GM18951 (cell line): ENCODE data around the gene DPP9.

ENCODE experiments used
- POLR2A ChIP-seq: IDR thresholded peaks from 4 replicates; pipeline ENCODE4 v1.6.1; 2011; ENCODE audit warnings: mild to moderate bottlenecking; ENCODE audit not compliant: insufficient read length, insufficient read depth; ENCODE audit errors: extremely low read depth
- in situ Hi-C: fragments of 300-500 bp; cut with MboI; formaldehyde crosslinking; loops from one replicate; pipeline ENCODE4 v1.12.0; 2022; ENCODE audit warnings: low sequenced_read_pairs, mixed read lengths, inconsistent platforms; ENCODE audit not compliant: unreplicated experiment

The DPP9 gene

GRCh38 chr19:4678881-4679790 lies 44.5 kb downstream of the DPP9 start:
- in situ Hi-C loops, result no loop called here
- TF ChIP-seq POLR2A, result no peak

DNA sequence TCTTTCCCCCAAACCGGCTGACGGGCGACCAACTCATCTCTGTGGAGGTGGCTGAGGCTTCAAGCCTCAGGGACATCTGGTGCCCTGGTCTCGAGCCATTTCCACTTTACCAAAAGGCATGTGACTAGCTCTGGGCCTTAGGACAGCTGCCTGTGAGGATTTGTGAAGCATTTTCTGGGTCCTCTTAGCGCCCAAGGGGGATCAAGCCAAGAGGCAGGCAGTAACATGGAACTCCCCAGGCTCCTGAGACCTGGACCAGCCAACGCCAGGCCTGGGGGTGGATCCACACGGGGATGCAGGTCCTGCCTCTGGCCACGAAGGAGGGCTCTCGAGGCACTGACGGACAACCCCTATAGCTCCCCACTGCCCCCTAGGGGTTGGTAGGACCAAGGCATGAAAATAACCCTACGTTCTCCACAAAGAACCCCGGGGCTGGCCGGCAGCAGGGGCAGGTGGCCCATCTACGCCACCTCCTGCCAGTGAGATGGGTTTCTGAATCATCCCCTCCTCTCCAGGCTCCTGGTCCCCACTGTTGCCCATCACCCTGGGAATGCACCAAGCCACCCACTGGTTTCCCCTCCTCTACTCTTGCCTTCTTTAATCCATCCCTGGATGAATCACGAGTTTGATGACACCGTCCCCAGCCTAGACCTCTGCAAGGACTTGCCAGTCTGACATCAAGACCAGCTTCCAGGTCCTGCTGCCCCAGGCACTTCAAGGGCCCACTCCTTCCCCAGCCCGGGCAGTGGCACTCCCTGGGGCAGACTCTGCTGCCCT lies 46.5 kb downstream of the DPP9 start:
- TF ChIP-seq POLR2A, result no peak
- in situ Hi-C loops, result no loop called here

GRCh38 chr19:4675346-4675745 lies 48.3 kb downstream of the DPP9 start:
- no peak for TF ChIP-seq POLR2A
- in situ Hi-C loops, result no loop called here

GRCh38 chr19:4673726-4674125 lies 49.9 kb downstream of the DPP9 start:
- no peak for TF ChIP-seq POLR2A
- in situ Hi-C loops, result no loop called here

DNA sequence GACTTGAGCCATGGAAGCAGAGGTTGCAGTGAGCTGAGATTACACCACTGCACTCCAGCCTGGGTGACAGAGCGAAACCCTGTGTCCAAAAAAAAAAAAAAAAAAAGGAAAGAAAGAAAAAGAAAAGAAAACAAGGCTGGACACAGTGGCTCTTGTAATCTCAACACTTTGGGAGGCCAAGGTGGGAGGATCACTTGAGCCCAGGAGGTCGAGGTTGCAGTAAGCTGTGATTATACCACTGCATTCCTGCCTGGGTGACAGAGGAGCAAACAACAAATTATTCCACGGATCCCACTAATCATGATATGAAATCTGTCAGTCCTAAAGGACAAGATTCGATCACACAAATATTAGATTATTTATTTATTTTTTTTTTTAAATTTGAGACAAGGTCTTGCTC lies 50.4 kb downstream of the DPP9 start:
- no peak for TF ChIP-seq POLR2A
- in situ Hi-C loops, result no loop called here

DNA sequence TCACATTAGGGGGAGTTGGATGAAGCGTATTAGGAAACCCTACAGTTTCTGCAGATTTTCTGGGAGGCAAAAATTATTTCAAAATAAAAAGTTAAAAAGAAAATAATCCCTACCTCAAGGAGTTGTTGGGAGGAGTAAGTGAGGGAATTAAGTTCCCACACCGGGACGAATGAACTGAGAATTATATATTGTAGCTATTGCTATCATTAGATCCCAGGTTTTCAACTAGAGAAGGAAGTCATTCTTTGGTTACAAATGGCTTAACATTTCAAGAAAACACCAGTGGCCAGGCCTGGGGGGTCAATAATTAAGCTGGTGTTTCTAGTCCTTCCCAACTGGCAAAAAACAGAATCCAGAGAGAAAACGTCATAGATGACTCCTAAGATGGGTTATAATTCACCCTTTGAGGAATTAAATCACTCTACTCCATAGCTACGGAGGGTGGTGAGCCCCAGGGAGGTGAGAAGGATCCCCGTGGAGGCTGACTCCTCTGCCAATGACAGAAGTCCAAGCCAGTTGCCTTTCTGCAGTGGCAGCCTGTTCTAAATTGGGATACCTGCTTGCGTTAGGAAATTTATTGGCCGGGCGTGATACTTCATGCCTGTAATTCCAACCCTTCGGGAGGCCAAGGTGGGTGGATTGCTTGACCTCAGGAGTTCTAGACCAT lies 52.3 kb downstream of the DPP9 start:
- no peak for TF ChIP-seq POLR2A
- in situ Hi-C loops, result no loop called here

GRCh38 chr19:4669723-4670480 lies 53.7 kb downstream of the DPP9 start, which contains the start of gene MYDGF:
MYDGF (minus strand) TSS chr19:4670342; CDS start chr19:4670334, 8 bp downstream.
- in situ Hi-C loops, result no loop called here
- TF ChIP-seq POLR2A, result peak; percentile 85

DNA sequence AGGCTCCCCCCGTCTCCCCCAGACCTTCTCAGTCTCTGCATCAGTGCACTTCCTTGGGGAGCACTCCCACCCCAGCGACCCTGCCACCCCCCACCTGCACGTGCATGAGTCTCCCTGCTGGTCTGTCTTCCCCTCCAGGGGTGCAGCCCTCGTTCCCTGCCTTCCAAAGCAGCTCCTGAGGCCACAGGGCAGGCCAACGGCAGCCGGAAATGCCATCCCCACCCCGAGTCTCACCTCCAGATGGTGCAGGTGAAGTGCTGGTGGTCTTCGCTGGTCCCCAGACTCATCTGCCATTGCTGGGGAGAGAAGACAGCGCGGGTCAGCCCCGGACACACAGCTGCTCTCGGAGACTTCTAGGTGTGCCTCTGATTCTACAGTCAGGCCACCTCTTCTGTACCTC lies 59.0 kb downstream of the DPP9 start:
- in situ Hi-C loops, result no loop called here
- no peak for TF ChIP-seq POLR2A

DNA sequence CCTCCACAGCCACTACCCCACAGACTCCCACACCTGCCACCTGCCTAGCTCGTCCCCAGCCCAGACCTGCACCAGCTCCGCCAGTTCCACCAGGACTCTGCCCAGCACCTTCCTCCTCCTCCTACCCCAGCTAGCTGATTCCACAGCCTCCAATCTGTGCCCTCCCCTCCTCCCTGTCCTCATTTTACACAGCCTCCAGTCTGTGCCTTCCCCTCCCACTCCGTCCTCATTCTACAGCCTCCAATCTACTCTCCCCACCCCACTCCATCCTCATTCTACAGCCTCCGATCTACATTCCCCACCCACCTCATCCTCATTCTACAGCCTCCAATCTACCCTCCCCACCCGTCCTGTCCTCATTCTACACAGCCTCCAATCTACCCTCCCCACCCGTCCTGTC lies 60.8 kb downstream of the DPP9 start:
- in situ Hi-C loops, result no loop called here
- TF ChIP-seq POLR2A, result no peak

DNA sequence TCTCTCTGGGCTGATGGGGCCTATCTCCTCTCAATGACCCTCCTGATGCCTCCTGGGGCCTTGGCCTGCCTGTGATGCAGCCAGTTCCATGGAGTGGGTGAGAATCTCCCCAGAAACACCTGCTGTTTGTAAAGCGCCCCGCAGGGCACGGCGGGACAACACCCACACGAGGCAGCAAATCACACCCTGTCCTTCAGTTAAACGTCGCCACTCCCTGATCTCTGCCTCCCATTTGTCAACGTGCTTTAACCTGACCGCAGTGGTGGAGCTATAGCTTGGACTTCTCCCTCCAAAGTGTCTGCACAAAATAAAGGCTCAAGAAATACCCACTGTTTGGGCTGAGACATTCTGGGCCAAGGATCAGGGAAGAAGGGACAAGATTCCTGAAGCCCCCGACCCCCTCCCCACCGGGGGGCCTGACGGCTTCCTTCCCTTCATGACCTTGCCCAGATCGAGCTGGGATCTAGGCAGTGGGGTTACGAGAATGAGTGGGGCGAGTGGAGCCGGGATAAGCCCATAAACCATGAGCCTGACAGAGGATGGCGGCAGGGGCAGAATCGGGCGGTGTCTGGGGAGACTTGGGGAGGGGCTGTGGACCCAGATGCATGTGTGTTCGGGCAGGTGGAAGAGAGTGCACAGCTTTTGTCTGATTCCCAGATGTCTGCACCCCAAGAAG lies 61.5 kb downstream of the DPP9 start:
- in situ Hi-C loops, result no loop called here

GRCh38 chr19:4660993-4661392 lies 62.6 kb downstream of the DPP9 start:
- no peak for TF ChIP-seq POLR2A
- in situ Hi-C loops, result no loop called here

More for the DNA sequence above, 61.5 kb downstream of the DPP9 start:
- no peak for TF ChIP-seq POLR2A

- no peak for TF ChIP-seq POLR2A
- in situ Hi-C loops, result no loop called here
Observed at GRCh38 chr19:4660181-4660791, 63.4 kb downstream of the DPP9 start.

- no peak for TF ChIP-seq POLR2A
- in situ Hi-C loops, result no loop called here
Observed at GRCh38 chr19:4657835-4658234, 65.8 kb downstream of the DPP9 start.
